H9 (cell line): Measurements from ENCODE around the gene APBB2. TPM values are rescaled to one million over a fixed set of nuclear protein-coding genes. Genes with fewer than 3 reads are reported as not detected.

Experiments
- DNase-seq: peaks from one replicate; pipeline ENCODE4 v3.0.0-alpha.2; 2017
- H2AFZ ChIP-seq: one replicate; pipeline ENCODE4 v1.6.1; 2013; ENCODE audit warnings: mild to moderate bottlenecking, low read length, control low read depth, moderate library complexity
- H2AK5ac ChIP-seq: 2 replicates; pipeline ENCODE4 v1.6.1; 2013; ENCODE audit warnings: low read length, control low read depth, mixed read lengths; ENCODE audit not compliant: insufficient read length
- H2BK120ac ChIP-seq: one replicate; pipeline ENCODE4 v1.6.1; 2013; ENCODE audit warnings: low read depth, mild to moderate bottlenecking, low read length, control low read depth, inconsistent platforms; ENCODE audit not compliant: poor library complexity, severe bottlenecking
- H2BK12ac ChIP-seq: 2 replicates; pipeline ENCODE4 v1.6.1; 2013; ENCODE audit warnings: low read length, control low read depth, mixed read lengths, low read depth; ENCODE audit not compliant: insufficient read length
- H2BK15ac ChIP-seq: 2 replicates; pipeline ENCODE4 v1.6.1; 2013; ENCODE audit warnings: low read depth, low read length, control low read depth
- H2BK20ac ChIP-seq: one replicate; pipeline ENCODE4 v1.6.1; 2013; ENCODE audit warnings: low read depth, mild to moderate bottlenecking, low read length, control low read depth, inconsistent platforms; ENCODE audit not compliant: poor library complexity, severe bottlenecking
- H2BK5ac ChIP-seq: 2 replicates; pipeline ENCODE4 v1.6.1; 2013; ENCODE audit warnings: low read length, control low read depth, mixed read lengths; ENCODE audit not compliant: insufficient read length
- H3K14ac ChIP-seq: 2 replicates; pipeline ENCODE4 v1.6.1; 2013; ENCODE audit warnings: low read length, control low read depth; ENCODE audit not compliant: insufficient read depth
- H3K18ac ChIP-seq: 2 replicates; pipeline ENCODE4 v1.6.1; 2013; ENCODE audit warnings: low read depth, mild to moderate bottlenecking, mixed read lengths, low read length, control low read depth; ENCODE audit not compliant: insufficient read length
- H3K23ac ChIP-seq: 2 replicates; pipeline ENCODE4 v1.6.1; 2013; ENCODE audit warnings: low read length, control low read depth, mixed read lengths, low read depth; ENCODE audit not compliant: insufficient read length
- H3K23me2 ChIP-seq: 2 replicates; pipeline ENCODE4 v1.6.1; 2013; ENCODE audit warnings: low read depth, mild to moderate bottlenecking, mixed read lengths, low read length, control low read depth; ENCODE audit not compliant: insufficient read length, poor library complexity, severe bottlenecking
- H3K27ac ChIP-seq: 2 replicates; pipeline ENCODE4 v1.5.1; 2013; ENCODE audit warnings: low read length, control low read depth, mixed read lengths, low read depth; ENCODE audit not compliant: insufficient read length
- H3K27me3 ChIP-seq: 2 replicates; pipeline ENCODE4 v1.6.1; 2013; ENCODE audit warnings: low read length, control low read depth, inconsistent platforms; ENCODE audit not compliant: insufficient read depth
- H3K4ac ChIP-seq: 2 replicates; pipeline ENCODE4 v1.6.1; 2013; ENCODE audit warnings: low read depth, mild to moderate bottlenecking, control low read depth, inconsistent platforms, low read length, moderate library complexity
- H3K4me1 ChIP-seq: 2 replicates; pipeline ENCODE4 v1.6.1; 2013; ENCODE audit warnings: low read length, control low read depth, inconsistent platforms; ENCODE audit not compliant: insufficient read depth
- H3K4me2 ChIP-seq: 2 replicates; pipeline ENCODE4 v1.6.1; 2013; ENCODE audit warnings: low read length, control low read depth, mixed read lengths; ENCODE audit not compliant: insufficient read length, insufficient read depth
- H3K56ac ChIP-seq: 2 replicates; pipeline ENCODE4 v1.6.1; 2013; ENCODE audit warnings: low read depth, mild to moderate bottlenecking, mixed read lengths, low read length, control low read depth; ENCODE audit not compliant: insufficient read length
- H3K79me1 ChIP-seq: 2 replicates; pipeline ENCODE4 v1.6.1; 2013; ENCODE audit warnings: low read depth, mild to moderate bottlenecking, moderate library complexity, low read length, control low read depth, inconsistent platforms; ENCODE audit not compliant: insufficient read depth, poor library complexity, severe bottlenecking
- H3K79me2 ChIP-seq: 2 replicates; pipeline ENCODE4 v1.6.1; 2013; ENCODE audit warnings: low read length, control low read depth, inconsistent platforms; ENCODE audit not compliant: insufficient read depth
- H3K9ac ChIP-seq: 2 replicates; pipeline ENCODE4 v1.6.1; 2013; ENCODE audit warnings: low read length, control low read depth, mixed read lengths; ENCODE audit not compliant: insufficient read length; ENCODE audit errors: extremely low read depth
- H3K9me3 ChIP-seq: one replicate; pipeline ENCODE4 v1.6.1; 2013; ENCODE audit warnings: low read depth, low read length, inconsistent platforms; ENCODE audit not compliant: control insufficient read depth
- H3T11ph ChIP-seq: one replicate; pipeline ENCODE4 v1.6.1; 2013; ENCODE audit warnings: mild to moderate bottlenecking, low read length, control low read depth, inconsistent platforms
- H4K20me1 ChIP-seq: one replicate; pipeline ENCODE4 v1.6.1; 2013; ENCODE audit not compliant: control insufficient read depth, insufficient read length, insufficient read depth
- H4K5ac ChIP-seq: 2 replicates; pipeline ENCODE4 v1.6.1; 2013; ENCODE audit warnings: low read depth, mild to moderate bottlenecking, mixed read lengths, low read length, control low read depth; ENCODE audit not compliant: insufficient read length
- H4K8ac ChIP-seq: replicated peaks from 2 replicates; pipeline ENCODE4 v1.6.1; 2013; ENCODE audit warnings: low read length, control low read depth, mixed read lengths, low read depth; ENCODE audit not compliant: insufficient read length
- H4K91ac ChIP-seq: 2 replicates; pipeline ENCODE4 v1.6.1; 2013; ENCODE audit warnings: low read depth, mild to moderate bottlenecking, moderate library complexity, mixed read lengths, low read length, control low read depth; ENCODE audit not compliant: insufficient read length
- H3K27ac Mint-ChIP-seq, 3 experiments: 2 replicates in 2 of 3; 3 replicates in 1 of 3; pipeline ENCODE4 v1.8.0; 2020 to 2021; ENCODE audit warnings: mixed read lengths in 3 of 3, mild to moderate bottlenecking in 1 of 3, moderate library complexity in 1 of 3
- H3K27me3 Mint-ChIP-seq: 2 replicates; pipeline ENCODE4 v1.8.0; 2021; ENCODE audit warnings: low read depth, mild to moderate bottlenecking, moderate library complexity, mixed read lengths
- H3K36me3 Mint-ChIP-seq, 3 experiments: 2 replicates in 2 of 3; 3 replicates in 1 of 3; pipeline ENCODE4 v1.8.0; 2020 to 2021; ENCODE audit warnings: low read depth in 3 of 3, mixed read lengths in 3 of 3; ENCODE audit not compliant: insufficient read depth in 1 of 3
- H3K4me1 Mint-ChIP-seq, 2 experiments: 2 replicates each; pipeline ENCODE4 v1.8.0; 2020; ENCODE audit warnings: mixed read lengths in 2 of 2
- H3K4me3 Mint-ChIP-seq, 2 experiments: 2 replicates in 1 of 2; 3 replicates in 1 of 2; pipeline ENCODE4 v1.8.0; 2020 to 2021; ENCODE audit warnings: mild to moderate bottlenecking in 2 of 2, mixed read lengths in 2 of 2, moderate library complexity in 1 of 2
- H3K9me3 Mint-ChIP-seq, 2 experiments: 2 replicates in 1 of 2; 3 replicates in 1 of 2; pipeline ENCODE4 v1.8.0; 2020; ENCODE audit warnings: mild to moderate bottlenecking in 2 of 2, mixed read lengths in 2 of 2, moderate library complexity in 1 of 2
- WGBS: extraction: QIAGEN DNeasy Blood & Tissue Kit; methylation state at CpG from one replicate; pipeline ENCODE4 v1.1.7; 2013; ENCODE audit warnings: missing lambda C conversion rate, low lambda C conversion rate, mixed read lengths; ENCODE audit not compliant: insufficient read length; ENCODE audit errors: extremely low coverage; 5-methylcytosine and 5-hydroxymethylcytosine counted together
- total RNA-seq: library from RNA; stranded (reverse); gene quantifications from 2 replicates; pipeline ENCODE4 v1.2.1, GENCODE V29; 2021
- TF ChIP-seq, protein P1 (sequence below): fragments of 200-600 bp; sonication (generic); conservative IDR thresholded peaks from 3 replicates; pipeline ENCODE4 v1.8.0; 2021; ENCODE audit warnings: antibody characterized with exemption, mild to moderate bottlenecking

The APBB2 gene
- total RNA-seq, 1 experiment from 2014 or later: 39.6 TPM

DNA sequence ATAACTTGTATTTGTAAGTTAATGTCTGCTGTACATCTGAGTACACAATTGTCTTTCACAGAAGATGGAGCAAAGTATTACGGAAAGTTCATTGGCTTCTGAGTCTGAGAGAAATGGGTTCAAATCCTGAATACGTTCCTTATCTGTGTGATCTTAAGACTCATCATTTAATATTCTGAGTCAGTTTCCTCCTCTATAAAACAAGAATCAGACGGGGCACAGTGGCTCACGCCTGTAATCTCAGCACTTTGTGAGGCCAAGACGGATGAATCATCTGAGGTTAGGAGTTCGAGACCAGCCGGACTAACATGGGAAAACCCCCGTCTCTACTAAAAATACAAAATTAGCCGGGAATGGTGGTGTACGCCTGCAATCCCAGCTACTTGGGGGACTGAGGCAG is 57.8 kb downstream of the APBB2 start:
- DNase-seq: no peak
- no peak overlapping the region for H3K9ac ChIP-seq
- TF ChIP-seq, protein P1, sequence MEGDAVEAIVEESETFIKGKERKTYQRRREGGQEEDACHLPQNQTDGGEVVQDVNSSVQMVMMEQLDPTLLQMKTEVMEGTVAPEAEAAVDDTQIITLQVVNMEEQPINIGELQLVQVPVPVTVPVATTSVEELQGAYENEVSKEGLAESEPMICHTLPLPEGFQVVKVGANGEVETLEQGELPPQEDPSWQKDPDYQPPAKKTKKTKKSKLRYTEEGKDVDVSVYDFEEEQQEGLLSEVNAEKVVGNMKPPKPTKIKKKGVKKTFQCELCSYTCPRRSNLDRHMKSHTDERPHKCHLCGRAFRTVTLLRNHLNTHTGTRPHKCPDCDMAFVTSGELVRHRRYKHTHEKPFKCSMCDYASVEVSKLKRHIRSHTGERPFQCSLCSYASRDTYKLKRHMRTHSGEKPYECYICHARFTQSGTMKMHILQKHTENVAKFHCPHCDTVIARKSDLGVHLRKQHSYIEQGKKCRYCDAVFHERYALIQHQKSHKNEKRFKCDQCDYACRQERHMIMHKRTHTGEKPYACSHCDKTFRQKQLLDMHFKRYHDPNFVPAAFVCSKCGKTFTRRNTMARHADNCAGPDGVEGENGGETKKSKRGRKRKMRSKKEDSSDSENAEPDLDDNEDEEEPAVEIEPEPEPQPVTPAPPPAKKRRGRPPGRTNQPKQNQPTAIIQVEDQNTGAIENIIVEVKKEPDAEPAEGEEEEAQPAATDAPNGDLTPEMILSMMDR: no peak

More for the DNA sequence above, 57.8 kb downstream of the APBB2 start:
- no peak overlapping the region for H4K91ac ChIP-seq
- no peak overlapping the region for H4K8ac ChIP-seq
- H3K56ac ChIP-seq: no peak overlapping the region
- H3K27me3 ChIP-seq: no peaks in the 10 kb centered on the region
- H3K36me3 Mint-ChIP-seq: no peaks in the 10 kb centered on the region
- no CpG with 5 or more reads among the region's 10 CpGs for WGBS
- H3K18ac ChIP-seq: no peak overlapping the region
- H3K79me1 ChIP-seq: peaks cover 7% of the 10 kb centered on the region
- H4K5ac ChIP-seq: no peak overlapping the region
- no peak overlapping the region for H2AK5ac ChIP-seq
- no peak overlapping the region for H3K14ac ChIP-seq
- H3K79me2 ChIP-seq: no peaks in the 10 kb centered on the region
- no peaks in the 10 kb centered on the region for H3K9me3 ChIP-seq
- H3K27ac Mint-ChIP-seq: no peak overlapping the region
- H3K9me3 Mint-ChIP-seq: no peaks in the 10 kb centered on the region
- no peak overlapping the region for H2BK20ac ChIP-seq
- no peaks in the 10 kb centered on the region for H3K27me3 Mint-ChIP-seq
- peaks cover 13 to 25% of the 10 kb centered on the region in 2 experiments for H3K4me1 Mint-ChIP-seq
- no peak overlapping the region for H3K4me3 Mint-ChIP-seq
- H2BK12ac ChIP-seq: no peak overlapping the region
- no peak overlapping the region for H3K23ac ChIP-seq
- no peak overlapping the region for H2BK15ac ChIP-seq
- H3K4me2 ChIP-seq: no peak overlapping the region
- no peaks in the 10 kb centered on the region; the same call in 1 of the 2 replicates for H3K4me1 ChIP-seq
- no peaks in the 10 kb centered on the region for H4K20me1 ChIP-seq
- no peak overlapping the region for H3K27ac ChIP-seq
- H2AFZ ChIP-seq: no peak overlapping the region
- H3K4ac ChIP-seq: no peak overlapping the region
- no peaks in the 10 kb centered on the region for H3K23me2 ChIP-seq
- H3T11ph ChIP-seq: no peak overlapping the region
- H2BK5ac ChIP-seq: no peak overlapping the region
- no peak overlapping the region for H2BK120ac ChIP-seq
